HG02970 (cell line): ENCODE measurements around the gene QSOX2.

Experiments used
- ATAC-seq: cut with Tn5 transposase; IDR thresholded peaks from one replicate; pipeline ENCODE4 v1.9.1; 2021; ENCODE audit warnings: mild to moderate bottlenecking, moderate library complexity, moderate number of reproducible peaks; ENCODE audit not compliant: unreplicated experiment, low FRiP score

The QSOX2 gene

DNA sequence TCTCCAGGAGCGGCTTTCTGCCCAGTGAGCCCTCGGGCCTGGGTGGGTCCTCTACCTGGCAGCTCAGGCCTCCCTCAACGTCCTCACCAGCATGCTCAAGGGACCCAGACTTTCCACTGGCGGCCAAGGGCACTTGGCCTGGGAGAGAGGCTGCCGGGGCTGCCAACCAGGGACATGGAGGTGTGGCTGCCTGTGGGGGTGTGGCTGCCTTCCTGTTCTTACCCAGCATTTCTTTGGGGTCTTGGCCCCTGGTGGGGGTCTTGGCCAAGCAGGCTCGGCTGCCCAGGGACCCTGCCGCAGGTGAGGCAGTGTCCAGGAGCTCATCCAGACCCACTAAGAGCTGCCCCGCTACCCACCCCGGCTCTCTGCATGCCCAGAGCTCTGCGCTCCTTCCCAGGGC, 7.2 kb upstream of the QSOX2 start:
- ATAC-seq, result no peak

DNA sequence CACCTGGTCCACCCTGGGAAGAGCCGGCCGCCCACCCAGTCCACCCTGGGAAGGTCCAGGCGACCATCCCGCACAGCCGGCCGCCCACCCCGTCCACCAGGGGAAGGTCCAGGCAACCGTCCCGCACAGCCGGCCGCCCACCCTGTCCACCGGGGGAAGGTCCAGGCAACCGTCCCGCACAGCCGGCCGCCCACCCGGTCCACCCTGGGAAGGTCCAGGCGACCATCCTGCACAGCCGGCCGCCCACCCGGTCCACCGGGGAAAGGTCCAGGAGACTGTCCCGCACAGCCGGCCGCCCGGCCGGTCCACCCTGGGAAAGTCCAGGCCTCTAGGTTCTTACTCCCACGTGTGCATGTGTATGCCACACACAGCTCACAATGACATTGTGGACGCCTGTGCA, 6.7 kb upstream of the QSOX2 start:
- ATAC-seq, result no peak

DNA sequence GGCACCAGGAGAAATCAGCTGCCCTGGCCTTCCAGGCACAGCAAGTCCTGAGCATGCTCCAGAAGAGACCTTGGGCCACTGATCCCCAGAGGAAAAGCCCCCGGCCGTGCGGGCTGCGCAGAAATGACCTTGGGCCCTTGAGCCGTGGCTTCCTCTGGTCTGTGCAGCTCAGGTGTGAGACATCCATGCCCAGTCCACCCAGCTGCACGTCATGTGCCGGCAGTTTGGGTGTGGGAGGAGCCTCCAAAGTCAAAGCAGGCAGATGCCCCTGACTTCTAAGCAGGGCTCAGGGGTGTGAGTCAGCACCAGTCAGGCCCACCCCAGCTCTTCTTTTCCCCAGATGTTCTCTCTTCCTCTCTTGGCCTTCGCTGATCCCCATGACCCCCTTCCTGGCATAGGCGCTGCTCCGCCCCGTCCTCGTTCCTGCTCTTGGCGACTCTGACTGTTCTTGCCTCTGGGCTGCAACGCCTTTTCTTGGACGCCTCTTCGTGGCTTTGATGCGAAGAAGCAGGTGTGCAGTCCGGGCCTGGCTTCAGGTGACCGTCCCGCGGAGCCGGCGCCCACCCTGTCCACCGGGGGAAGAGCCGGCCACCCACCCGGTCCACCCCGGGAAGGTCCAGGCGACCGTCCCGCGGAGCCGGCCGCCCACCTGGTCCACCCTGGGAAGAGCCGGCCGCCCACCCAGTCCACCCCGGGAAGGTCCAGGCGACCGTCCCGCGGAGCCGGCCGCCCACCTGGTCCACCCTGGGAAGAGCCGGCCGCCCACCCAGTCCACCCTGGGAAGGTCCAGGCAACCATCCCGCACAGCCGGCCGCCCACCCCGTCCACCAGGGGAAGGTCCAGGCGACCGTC, 5.9 kb upstream of the QSOX2 start:
- no peak for ATAC-seq

DNA sequence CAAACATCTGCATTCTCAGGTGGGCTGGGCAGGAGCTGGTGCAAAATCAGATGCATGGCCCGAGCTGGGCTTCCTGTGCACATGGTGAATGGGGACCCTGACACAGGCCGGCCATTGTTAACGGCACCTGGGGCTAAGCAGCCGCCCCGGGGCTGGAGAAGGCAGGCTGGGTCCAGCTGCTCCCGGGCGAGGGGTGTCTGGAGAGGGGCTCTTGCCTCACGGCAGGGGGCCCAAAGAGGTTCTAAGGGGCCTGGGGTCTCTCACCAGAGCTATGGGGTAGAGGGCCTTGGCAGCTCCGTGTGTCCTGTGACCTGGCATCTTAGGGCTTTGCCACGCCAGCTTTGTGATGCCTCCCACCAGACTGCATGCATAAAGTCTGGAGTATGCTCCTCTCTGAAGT, 5.1 kb upstream of the QSOX2 start:
- ATAC-seq, result no peak

DNA sequence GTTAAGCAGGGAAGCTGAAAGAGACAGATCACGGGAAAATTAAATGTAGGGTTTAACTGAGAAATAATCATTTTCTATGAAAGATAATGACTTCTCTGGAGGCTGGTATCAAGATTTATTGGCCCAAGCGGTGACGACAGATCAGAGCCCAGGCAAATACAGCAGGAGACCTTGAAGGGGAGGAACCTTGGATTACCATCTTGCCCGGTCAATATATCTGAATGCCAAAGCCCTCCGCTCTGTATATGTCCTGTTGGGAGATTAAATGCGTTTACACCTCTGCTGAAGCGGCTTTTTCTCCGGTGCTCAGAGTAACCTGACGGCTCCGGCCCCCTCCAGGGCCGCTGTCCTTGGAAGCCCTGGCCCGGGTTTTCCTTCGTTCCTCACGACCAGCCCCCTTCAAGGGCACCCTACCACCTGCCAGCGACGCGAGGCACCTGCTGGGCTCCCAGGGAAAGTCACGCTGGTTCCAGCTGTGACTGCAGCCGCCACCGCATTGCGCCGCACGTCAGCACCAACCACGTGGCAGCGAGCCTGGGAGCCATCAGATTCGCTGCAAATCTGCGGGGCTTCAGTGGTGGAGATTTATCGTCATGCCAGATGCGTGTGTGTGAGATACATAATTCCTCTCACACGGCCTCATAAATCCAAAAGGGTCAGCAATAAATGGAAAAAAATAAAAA, 4.4 kb upstream of the QSOX2 start:
- ATAC-seq, result no peak

DNA sequence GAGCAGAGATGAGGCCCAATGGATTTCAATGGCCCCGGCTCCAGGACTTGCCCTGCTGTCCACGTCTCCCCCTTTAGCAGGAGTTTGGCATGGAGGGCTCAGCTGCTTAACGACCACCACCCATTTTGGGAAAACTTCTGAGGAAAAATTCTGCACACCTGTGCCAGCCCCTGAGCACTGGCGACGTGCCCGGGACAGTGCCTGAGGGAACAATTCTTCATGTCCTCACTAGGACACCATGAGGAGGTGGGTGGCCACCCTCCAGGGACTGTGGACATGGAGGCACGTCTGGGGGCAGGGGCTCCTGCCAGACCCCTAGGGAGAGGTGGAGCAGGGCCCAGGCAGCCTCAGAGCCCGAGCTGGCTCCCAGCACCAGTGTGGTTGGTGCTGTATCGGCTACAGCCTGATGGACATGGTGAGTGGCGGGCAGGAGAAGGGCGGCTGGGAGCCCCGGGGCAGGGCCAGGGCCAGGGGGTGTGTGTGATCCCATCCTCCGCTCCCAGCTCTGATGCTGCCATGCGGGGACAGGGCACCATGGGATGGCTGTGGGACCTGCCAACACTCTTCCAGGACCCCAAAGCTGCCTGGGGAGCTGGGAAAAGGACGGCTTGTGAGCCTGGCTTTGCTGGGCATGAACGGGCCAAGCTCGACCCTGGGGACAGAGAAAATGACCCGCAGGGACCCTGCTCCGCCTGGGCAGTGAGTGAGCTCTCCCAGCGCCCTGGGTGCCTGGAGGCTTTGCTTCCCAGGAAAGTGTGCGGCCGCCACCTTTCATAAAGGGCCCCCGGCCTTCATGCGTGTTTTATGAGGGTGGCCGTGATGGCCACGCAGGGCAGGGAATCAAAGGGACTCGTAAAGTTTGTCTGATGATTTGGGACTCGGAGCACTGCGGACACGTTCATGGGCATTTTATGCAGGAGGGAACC, 3.6 kb upstream of the QSOX2 start:
- ATAC-seq, result no peak

DNA sequence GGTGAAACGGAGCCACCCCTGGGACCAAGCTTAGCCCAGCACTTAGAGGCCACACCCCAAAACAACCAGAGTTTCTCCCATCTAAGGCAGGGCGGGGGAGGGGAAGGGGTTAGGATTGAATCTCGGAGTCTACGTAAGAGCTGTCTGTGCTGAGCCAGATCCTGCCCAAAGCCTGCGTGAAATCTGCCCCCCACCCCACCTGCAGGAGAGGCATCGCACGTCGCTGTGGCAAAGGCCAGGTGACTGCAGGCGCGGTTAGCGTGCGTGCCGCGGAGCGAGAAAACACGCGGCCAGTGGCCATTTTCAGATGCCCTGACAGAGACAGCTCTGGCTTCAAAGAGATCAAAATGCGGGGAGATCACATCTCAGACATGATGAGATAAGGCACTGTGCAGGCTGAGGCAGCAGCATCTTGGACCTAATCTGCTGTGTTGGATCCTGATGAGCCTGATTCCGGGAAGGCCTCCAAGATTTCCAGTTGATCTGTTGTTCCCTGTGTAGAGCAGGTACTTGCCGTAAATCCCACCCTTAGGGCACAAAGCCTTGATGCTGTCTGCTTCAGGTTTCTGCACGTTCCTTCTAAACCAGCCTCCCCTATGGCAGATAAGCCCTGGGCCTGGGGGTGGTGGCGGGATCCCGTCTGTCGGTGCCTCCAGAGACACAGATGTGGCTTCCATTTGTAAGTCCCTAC, 2.5 kb upstream of the QSOX2 start:
- no peak for ATAC-seq

DNA sequence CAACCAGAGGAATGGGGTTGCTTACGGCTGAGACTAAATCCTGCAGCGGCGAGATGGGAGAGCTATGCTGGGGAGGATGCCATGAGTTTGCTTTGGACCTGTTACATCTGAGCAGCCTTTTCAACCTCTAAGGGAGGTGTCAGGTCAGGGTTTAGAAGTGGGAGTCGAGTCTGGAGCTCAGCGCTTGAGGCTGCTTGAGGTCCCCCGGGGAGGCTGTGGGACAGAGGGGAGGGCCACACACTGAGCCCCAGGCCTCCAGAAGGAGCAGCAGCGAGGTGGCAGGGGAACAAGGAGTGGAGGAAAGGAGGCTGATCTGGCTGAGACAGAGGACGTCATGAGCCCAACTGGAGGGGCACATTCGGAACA, 1.9 kb upstream of the QSOX2 start:
- no peak for ATAC-seq

DNA sequence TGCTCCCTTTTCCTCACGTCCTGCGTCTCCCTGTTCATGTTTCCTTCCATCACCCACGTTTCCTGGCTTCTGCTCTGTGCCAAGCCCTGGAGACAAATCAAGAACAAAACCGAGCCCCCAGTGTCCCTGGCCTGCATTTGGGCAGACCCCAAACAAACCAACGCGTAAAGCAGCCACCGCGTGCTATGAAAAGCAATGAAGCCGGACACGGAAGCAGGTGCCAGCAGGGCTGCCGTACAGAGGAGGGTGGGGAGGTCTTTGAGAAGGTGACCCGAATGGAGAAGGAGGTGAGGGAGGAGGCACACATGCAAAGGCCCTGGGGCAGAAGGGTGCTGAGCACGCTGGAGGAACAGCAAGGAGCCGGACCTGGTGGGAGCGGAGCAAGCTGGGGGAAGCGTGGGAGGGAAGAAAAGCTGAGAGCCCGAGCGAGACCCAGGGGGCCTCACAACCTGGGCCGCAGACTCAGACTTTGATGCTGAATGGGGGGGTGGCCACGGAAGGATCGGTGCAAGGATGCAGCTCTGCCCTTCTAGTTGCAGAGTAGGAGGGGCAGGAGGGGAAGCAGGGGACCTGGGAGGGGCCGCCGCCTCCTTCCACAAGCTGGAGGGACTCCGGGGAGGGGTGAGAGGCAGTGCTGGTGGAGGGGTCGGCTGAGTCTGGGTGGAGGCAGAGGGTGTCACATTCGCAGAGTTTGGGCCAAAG, 1.4 kb upstream of the QSOX2 start:
- ATAC-seq, result no peak

DNA sequence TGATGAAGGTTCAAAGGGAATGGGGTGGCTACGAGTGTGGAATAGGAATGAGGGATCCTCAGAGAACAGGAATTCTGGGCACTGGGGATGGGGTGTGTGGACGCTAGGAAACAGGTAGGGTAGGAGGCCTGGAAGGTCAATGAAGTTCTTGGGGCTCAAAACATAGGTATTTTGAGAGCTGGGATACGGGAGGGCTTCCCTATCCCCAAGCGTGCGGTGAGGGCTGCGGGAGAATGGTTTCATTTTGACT, 718 bp downstream of the QSOX2 start:
- ATAC-seq, result no peak

DNA sequence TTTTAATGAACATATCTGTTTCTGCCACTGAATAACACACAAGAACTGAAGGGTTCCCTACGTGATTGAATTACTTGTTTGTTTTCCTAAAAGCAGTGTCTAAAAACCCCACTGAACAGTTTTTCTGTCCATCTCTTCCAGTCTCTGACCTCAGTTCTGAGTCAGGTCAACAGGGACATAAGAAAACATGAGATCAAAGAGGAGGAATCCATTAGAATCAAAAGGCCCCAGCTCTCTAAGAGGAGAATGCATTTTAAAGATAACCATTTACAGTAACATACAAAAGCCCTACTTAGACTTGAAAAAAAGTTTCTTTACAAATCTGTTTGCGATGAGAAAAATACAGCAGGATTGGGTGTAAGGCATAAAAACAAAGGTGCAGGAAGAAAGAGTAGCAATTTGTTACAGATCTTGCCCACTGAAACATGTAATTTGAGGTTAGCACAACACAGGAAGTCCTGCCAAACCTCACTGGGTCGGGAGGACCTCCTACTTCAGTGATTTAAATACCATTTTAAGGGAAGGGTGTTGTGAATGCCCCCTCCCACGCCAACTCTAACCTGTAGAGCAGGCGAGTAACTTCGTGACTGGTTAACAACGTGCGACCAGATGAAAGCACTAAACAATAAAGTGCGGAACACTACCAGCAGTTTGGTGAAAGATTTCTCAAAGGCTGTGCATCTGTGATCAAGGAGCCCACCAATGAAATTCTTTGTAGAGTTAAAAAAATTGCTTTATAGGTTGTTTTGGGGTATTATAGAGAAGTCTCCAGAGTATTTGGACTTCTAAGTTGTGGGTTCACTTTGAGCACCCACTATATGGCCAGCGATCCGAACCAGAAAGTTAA, 1.3 kb downstream of the QSOX2 start:
- ATAC-seq, result no peak

DNA sequence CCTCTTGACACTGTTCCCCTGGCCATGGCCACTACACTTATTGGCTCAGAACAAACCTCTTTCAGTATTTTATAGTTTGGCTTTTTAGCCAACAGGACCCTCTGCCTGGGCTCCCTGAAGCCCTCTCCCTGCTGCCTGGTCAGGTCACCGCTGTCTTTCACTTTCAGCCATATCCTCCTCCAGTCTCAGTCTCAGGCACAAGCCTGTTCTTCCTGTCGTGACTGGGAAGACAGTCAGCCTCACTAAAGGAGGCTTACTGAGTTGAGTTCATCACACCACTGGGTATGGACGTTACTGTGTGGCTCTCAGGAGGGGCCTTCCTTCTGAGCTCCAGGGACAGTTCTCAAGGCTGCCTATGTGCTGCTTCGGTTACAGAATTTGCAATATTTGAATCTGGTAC, 2.0 kb downstream of the QSOX2 start:
- no peak for ATAC-seq

DNA sequence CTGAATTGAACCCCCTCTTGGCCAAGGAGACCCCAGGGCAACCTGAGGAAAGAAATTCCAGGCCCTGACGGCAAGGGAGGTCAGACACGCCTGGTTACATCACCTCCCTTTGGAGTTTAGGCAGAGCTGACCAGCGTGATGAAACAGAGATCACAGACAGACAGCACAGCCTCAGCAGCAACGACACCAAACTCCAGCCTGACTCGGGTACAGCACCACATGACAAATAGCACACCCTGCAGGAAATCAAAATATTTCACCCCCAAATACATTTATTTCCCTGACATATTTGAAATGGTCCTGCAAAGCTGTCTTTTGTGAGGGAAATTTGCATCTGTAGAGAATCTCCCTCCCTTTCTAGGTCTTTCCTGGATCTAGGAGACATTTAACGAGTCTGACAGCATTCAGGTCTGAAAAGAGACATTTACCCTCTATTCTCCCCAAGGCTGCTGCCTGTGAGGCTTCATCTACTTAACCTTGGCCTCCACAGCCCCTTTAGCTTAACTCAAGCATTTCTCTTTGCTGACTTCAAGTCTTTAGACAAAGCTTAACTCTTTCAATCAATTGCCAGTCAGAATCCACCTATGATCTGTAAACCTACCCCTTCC, 2.6 kb downstream of the QSOX2 start:
- ATAC-seq, result no peak

DNA sequence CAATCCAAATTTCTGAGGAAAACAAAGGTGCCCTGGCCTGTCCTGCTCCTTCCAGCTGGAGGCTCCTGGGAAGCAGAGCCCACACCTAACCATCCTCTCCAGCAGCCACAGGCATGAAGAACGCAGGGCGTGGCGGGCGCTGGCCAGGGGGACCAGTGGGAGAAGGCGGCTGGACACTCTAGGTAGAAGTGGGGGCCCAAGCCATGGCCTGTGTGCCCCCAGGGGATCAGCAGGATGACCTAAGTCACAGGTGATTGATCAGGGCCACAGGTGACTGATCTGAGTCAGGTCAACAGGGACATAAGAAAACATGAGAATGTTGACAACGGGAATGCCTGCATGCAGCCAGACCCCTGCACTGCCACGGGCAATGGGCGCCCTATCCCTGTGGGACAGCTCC, 3.4 kb downstream of the QSOX2 start:
- ATAC-seq, result no peak

DNA sequence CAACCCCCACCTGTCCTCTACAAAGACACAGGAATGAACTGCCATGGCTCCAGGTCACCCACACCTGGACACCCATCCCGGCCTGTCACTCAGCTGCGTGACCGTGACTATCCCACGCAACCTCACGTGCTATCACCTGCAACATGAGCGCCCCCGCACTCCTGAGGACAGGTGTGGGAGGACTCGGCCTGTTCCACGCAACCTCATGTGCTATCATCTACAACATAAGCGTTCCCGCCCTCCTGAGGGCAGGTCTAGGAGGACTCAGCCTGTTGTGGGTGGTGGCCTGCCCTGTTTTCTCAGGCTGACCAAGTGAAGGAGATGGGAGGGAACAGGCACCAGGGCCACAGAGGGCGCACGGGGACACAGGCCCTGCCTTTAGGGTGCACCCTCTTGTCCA, 4.1 kb downstream of the QSOX2 start:
- ATAC-seq, result no peak

DNA sequence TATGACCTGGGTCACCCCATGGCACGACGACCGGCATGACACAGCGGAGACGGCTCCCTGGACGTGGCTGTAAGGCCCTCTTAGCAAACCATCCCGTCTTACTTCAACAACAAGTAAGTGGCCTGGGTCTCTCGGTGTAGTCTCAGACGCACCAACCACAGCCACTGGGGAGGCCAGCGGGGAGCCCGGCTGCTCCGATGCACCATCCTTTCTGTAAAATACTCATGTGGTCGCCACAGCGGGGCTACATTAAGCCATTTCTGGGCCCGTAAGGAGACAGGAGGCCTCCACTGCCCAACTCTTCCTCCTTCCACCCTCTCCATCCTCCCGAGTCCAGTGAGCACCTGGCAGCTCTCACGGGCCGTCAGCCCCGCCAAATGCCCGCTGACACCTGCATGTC, 4.7 kb downstream of the QSOX2 start:
- ATAC-seq, result no peak

DNA sequence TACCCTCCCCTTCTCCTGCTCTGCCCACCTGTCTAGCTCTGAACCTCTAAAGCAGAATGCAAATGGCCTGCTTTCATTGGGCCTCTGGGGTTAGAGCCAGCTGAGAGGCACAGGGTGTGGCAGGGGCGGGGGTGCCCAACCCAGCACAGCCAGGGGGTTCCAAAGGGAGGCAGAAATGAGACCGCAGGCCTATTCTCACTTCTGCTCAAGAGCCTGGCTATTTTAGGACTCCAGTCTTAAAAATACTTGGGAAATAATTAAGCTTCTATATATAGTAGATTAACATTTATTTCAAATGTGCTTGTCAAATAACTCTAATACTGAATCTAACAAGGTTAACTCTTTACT, 5.7 kb downstream of the QSOX2 start:
- no peak for ATAC-seq

DNA sequence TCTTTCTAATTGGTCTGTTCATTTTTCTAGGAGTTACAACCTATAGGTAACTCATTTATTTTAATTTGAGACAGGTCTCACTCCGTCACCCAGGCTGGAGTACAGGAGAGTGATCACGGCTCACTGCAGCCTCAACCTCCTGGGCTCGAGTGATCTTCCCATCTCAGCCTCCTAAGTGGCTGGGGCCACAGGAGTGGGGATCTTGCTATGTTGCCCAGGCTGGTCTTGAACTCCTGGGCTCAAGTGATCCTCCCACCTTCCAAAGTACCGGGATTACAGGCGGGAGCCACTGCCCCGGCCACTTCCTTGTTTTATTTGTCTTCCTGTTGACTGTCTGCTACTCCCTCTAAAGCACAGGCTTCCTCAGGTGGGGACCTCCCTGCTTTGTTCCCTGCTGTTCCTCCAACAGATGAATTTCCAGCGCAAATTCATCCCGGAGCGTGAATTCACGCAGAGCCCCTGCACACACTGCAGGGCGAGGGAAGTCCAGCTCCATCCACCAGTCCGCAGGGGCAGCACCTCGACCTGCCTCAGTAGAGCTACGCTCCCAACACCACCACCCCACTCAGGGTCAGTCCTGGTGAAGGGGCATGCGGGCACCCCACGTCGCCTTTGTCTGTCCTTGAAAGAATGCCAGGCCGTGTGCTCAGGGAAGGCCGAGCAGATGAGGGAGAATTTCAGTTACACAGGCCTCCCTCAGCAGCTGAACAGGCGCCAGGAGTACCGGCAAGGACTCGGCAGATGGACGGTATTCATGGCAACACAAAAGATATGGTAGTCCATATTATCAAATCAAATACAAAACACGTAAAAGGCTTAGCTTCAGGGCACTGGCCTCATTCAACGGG, 6.3 kb downstream of the QSOX2 start:
- no peak for ATAC-seq
